Subcutaneous adipose tissue (tissue), 4 donors: ENCODE measurements around the gene RTP2. TPM values are rescaled to one million over a fixed set of nuclear protein-coding genes. Genes with fewer than 3 reads are reported as not detected.

Source experiments
- CTCF ChIP-seq: fragments of 450-650 bp; IDR thresholded peaks from one replicate; pipeline ENCODE4 v1.5.1; 2016; ENCODE audit warnings: low read depth, mild to moderate bottlenecking, control low read depth, antibody characterized with exemption, moderate library complexity
- total RNA-seq, 4 donors: library from RNA; depleted of rRNA; stranded (reverse); fragments of >200 nt; gene quantifications; one replicate each; pipeline ENCODE4 v1.1.0, GENCODE V29; 2016

The RTP2 gene
- total RNA-seq, 4 donors from 2014 or later, result not detected

GRCh38 chr3:187679638-187680396 lies 22.5 kb downstream of the RTP2 start:
- TF ChIP-seq CTCF, result no peak

GRCh38 chr3:187678726-187679268 lies 23.6 kb downstream of the RTP2 start:
- no peak for TF ChIP-seq CTCF

GRCh38 chr3:187677604-187678003 lies 24.8 kb downstream of the RTP2 start:
- TF ChIP-seq CTCF, result no peak

- no peak for TF ChIP-seq CTCF
Observed at GRCh38 chr3:187673012-187673411, 29.3 kb downstream of the RTP2 start.

- TF ChIP-seq CTCF, result no peak
Observed at GRCh38 chr3:187669675-187670504, 32.5 kb downstream of the RTP2 start, which contains the start of gene SST. Gene SST (minus strand): TSS chr3:187670394. CDS start chr3:187670291, 103 bp downstream.

- TF ChIP-seq CTCF, result no peak
Observed at GRCh38 chr3:187667526-187667925, 34.8 kb downstream of the RTP2 start.
